NCI-H2227 (cell line): ENCODE measurements around the gene ADD3.
"Not testable (repeated sequence)": the region's sequence is repeated elsewhere in the genome, so short reads cannot be mapped to it uniquely, and the experiment has no call there.

Source experiments
- DNase-seq: peaks from one replicate; lab custom pipeline; 2025; ENCODE audit not compliant: unreplicated experiment; lab: John Stamatoyannopoulos, UW

Gene ADD3

GRCh38 chr10:110032801-110033700, 25.3 kb downstream of the ADD3 start:
- DNase-seq, result no peak

DNA sequence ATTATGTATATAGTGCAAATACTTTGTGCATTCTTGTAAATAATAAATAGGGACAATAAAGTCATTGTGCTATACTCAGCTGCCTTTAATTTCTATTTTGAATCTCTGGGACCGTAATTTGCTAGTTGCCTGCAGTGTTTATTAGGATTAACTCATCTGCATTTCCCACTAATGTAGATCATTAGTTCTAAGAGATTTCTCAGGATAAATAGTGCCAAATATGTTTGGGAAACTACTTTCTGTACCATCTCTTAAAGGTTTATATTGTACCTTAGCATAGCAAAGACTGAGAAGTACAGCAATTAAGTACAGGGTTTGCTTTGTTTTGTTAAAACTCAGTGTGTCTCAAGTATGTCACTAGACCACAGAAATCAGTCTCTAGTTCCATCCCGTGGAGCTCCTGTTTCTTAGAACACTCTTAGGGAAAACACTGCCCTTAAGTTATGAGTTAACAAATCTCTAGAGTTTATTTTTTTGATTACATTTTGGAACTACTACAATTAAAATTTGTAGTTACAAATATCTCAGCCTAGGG, 26.0 kb downstream of the ADD3 start:
- DNase-seq, result no peak

DNA sequence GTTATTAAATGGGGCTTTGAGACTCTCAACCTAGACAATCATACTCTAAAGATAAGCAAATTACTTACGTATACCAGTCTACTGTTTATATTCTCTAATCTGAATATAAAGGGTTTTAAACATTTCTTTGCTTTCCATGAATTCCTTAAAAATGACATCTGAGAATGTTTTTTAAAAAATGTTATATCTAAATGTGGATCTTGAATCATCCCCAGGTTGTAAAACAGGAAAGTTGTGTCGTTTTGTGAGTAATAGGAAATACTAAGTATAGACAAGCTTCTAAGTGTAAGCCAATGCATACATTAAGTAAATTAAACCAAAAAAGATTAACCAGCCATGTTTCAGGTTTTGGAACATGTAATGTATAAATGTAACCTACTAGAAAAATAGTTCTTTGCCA, 26.8 kb downstream of the ADD3 start:
- DNase-seq, result no peak

GRCh38 chr10:110035070-110035921, 27.5 kb downstream of the ADD3 start:
- DNase-seq, result no peak

- DNase-seq, result no peak
These were observed 28.9 kb downstream of the ADD3 start for GRCh38 chr10:110036640-110037039.

DNA sequence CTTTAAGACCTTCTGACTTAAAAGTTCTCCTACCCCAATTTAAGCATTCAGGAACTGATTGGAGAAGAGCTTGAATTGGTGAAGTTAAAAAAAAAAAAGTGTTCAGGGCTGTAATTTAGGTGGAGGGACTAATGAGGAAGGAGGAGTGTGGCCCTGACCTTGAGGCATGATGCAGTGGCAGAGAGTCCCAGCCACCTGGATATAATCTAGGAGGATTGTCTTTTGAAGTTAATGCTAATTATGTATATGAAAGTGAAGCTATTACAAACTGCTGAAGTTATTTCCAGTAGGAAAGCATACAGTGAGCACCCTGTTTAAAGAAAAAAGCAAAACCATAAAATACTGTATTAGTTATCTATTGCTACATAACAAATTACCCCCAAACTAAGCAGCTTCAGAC, 31.5 kb downstream of the ADD3 start:
- no peak for DNase-seq

GRCh38 chr10:110040108-110040507, 32.3 kb downstream of the ADD3 start:
- no peak for DNase-seq

DNA sequence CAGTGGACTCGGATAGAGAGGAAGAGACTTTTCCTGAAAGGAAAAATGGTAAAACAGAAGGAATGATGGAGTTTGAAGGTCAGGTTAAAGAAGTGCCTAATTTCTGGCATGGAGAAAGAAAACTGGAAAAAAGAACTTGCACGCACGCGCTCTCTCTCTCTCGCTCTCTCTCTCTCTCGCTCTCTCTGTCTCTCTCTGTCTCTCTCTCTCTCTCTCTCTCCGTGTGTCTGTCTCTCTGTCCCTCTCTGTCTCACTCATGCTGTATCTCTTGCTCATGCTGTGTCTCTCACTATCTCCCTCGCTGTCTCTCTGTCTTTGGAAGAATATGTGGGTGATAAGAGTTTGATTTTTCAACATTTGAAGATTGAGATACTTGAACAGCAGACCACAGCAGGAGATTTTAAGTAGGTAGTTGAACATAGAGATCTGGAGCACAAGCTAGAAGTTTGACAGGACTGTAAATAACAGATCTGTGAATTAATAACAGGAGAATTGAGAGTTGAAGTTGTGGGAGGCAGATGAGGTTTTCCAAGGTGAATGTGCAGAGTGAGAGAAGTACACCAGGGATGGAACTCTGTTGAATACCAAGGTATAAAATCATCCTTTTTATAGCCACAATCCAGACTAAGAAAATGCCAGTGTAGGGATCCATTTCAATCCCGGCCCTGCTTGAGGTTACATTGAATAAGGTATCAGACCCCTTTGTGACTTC, 33.1 kb downstream of the ADD3 start:
- no peak for DNase-seq

DNA sequence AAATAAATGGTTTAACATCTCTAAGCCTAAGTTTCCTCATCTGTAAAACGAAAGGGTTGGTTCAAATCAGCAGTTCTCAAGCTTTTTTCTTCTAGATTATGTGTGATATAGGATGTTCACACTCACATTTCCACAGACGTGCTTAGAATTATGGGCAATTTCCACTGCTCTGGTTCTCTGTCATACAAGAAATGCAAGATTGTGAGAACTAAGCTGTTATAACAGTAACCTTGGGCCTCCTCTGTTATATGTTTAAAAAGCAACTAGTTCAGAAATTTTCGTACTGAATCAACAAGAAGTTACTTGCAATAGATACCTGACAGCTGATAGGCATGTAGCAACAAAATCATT, 33.7 kb downstream of the ADD3 start:
- no peak for DNase-seq

- no peak for DNase-seq
These were observed 34.4 kb downstream of the ADD3 start for GRCh38 chr10:110042181-110042580.

- DNase-seq, result no peak
These were observed 35.1 kb downstream of the ADD3 start for GRCh38 chr10:110042891-110043290.

DNA sequence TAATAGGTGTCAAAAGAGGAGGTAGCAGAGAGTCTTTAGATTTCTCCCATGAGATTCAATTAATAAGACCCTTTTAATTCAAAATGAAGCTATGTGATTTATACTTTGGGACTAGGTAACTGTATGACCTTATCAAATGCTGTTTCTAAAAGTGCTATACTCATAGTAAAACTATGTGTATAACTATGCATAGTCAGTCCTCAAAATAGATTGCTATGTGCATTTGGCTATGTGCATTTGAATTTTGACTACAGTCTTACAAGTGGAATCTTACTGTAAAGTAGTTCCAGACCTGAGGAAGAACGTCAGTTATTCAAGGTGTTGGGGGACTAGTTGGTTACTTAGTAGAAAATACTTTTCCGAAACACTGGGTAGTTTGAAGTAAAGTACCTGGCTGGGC, 36.9 kb downstream of the ADD3 start:
- no peak for DNase-seq

GRCh38 chr10:110045772-110046171, 38.0 kb downstream of the ADD3 start:
- no peak for DNase-seq

- DNase-seq, result not testable (repeated sequence)
These were observed 40.4 kb downstream of the ADD3 start for GRCh38 chr10:110048145-110048544.

DNA sequence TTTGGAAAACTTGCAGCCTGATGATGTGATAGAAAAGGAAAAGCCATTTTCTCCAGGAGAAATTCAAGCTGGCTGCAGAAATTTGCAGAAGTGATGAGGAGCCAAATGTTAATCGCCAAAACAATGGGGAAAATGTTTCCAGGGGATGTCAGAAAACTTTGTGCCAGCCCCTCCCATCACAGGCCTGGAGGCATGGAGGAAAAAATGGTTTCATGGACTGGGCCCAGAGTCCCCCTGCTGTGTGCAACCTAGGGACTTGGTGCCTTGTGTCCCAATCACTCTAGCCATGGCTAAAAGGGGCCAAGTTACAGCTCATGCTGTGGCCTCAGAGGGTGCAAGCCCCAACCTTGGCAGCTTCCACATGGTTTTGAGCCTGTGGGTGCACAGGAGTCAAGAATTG, 41.0 kb downstream of the ADD3 start:
- no peak for DNase-seq

DNA sequence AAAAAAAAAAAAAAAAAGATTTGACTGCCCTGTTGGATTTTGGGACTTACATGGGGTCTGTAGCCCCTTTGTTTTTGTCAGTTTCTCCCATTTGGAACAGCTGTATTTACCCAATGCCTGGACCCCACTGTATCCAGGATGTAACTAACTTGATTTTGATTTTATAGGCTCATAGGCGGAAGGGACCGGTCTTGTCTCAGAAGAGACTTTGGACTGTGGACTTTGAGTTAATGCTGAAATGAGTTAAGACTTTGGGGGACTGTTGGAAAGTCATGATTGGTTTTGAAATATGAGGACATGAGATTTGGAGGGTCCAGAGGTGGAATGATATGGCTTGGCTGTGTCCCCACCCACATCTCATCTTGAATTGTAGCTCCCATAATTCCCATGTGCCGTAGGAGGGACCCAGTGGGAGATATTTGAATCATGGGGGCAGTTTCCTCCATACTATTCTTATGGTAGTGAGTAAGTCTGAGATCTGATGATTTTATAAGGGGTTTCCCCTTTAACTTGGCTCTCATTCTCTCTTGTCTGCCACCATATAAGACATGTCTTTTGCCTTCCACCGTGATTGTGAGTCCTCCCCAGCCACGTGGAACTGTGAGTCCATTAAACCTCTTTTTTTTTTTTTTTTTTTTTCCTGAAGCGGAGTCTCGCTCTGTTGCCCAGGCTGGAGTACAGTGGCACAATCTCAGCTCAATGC, 42.3 kb downstream of the ADD3 start:
- not testable (repeated sequence) for DNase-seq

DNA sequence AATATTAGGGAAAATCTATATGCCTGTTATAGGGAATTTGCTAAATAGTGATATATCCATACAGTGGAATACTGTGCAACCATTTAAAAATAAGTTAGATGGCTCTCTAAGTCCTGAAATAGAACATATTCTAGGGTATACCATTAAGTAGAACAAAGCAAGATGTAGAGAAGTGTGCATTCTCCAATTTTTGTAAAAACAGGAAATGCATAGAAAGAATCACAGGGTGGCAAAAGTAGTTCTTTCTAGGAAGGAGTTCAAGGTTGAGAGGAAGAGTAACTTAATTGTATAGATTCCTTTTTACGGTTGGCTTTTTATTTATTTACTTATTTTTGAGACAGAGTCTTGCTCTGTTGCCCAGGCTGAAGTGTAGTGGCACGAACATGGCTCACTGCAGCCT, 43.7 kb downstream of the ADD3 start:
- no peak for DNase-seq

- no peak for DNase-seq
These were observed 45.1 kb downstream of the ADD3 start for GRCh38 chr10:110052916-110053315.

- no peak for DNase-seq
These were observed 49.0 kb downstream of the ADD3 start for GRCh38 chr10:110056822-110057221.

DNA sequence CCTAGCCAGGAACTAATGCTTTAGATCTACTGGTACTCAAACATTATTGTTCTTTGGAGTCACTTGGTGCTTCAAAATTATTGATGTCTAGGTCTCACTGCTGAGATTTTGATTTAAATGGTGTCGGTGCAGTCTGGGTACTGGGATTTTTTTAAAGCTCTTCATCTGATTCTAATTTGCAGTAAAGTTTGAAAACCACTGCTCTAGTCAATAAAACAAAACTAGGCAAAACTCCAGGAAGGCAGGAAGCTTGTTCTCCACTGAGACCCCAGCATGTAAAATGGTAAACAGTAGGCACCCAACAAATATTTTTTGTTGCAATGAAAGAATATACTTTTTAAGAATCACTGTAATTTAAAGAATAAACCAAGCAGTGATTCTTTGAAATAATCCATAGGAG, 49.7 kb downstream of the ADD3 start:
- DNase-seq, result no peak

DNA sequence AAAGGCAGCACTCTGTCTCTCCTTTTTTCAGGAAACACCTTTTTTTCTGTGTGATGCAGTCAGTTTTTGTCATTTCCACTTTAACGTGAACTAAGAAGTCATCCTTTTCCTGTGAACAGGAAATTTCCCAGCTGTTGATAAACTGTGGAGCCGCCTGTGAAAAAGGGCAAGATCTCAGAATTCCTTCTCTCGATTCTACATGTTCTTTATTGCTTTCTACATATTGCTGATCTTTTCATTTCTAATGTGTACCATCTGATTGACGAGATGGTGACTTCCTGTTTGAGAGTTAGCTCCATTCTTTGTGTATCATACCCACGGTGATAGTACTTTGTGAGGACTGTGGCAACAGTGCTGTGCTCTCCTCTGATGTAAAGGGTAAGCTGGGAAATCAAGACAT, 50.4 kb downstream of the ADD3 start:
- DNase-seq, result no peak
